Skeletal muscle cell (primary cell): ENCODE measurements around the gene ATF5.
"Not testable (repeated sequence)": the region's sequence is repeated elsewhere in the genome, so short reads cannot be mapped to it uniquely, and the experiment has no call there.

ENCODE experiments used
- DNase-seq: peaks from one replicate; pipeline ENCODE4 v3.0.0-alpha.2; 2010; ENCODE audit warnings: low read depth
- H3K4me3 ChIP-seq: 2 replicates; pipeline ENCODE4 v1.5.1; 2011; ENCODE audit warnings: low read depth, mild to moderate bottlenecking, control low read depth, low read length, moderate library complexity

The ATF5 gene

DNA sequence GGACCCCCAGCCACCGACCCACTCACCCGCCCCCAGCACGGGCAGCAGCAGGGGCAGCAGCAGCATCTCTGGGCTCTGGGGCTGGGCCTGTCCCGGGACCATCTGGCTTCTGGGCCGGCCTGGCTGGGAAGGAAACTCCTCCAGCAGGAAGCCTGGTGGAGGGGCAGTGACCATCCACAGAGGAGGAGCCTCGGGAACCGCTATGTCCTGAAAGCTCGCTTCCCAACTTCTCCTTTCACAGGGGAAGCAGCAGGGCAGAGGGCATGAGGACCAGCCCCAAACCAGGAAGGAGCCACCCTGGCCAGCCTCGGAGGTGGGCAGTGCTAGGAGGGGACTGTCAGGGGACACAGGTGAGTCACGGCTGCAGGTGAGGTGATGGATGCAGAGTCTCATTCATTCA is 32.0 kb downstream of the ATF5 start, which contains the start of gene SIGLEC11:
TSS of gene SIGLEC11 (minus strand) at position 193 of the 400 bp plus-strand sequence. CDS start at position 102, 91 bp downstream.
- not testable (repeated sequence) for H3K4me3 ChIP-seq

DNA sequence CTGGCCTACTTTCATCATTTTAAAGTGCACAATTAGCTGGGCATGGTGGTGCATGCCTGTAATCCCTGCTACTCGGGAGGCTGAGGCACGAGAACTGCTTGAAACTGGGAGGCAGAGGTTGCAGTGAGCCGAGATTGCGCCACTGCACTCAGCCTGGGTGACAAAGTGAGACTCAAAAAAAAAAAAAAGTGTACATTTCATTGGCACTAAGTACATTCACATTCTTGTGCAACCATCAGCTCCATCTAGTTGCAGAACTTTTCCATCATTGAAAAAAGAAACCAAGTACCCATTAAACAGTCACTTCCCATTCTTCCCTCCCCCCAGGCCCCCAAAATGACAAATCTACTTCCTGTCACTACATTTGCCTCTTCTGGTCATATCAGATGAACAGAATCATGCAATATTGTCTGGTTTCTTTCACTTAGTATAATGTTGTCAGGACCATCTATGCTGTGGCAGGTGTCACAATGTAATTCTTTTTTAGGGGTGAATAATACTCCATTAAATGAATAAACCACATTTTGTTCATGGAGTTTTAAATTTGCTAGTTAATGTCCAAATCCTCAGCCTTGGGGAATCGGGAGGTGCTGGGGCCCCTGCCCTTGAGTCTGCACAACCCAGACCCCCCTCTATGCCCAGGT is 39.4 kb downstream of the ATF5 start:
- no peak overlapping the region for H3K4me3 ChIP-seq
- DNase-seq: no peak

More for the DNA sequence above, 32.0 kb downstream of the ATF5 start, which contains the start of gene SIGLEC11:
- not testable (repeated sequence) for DNase-seq

DNA sequence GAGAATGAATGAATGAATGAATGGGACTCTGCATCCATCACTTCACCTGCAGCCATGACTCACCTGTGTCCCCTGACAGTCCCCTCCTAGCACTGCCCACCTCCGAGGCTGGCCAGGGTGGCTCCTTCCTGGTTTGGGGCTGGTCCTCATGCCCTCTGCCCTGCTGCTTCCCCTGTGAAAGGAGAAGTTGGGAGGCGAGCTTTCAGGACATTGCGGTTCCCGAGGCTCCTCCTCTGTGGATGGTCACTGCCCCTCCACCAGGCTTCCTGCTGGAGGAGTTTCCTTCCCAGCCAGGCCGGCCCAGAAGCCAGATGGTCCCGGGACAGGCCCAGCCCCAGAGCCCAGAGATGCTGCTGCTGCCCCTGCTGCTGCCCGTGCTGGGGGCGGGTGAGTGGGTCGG is 40.4 kb downstream of the ATF5 start:
- H3K4me3 ChIP-seq, DNase-seq: not testable (repeated sequence)

DNA sequence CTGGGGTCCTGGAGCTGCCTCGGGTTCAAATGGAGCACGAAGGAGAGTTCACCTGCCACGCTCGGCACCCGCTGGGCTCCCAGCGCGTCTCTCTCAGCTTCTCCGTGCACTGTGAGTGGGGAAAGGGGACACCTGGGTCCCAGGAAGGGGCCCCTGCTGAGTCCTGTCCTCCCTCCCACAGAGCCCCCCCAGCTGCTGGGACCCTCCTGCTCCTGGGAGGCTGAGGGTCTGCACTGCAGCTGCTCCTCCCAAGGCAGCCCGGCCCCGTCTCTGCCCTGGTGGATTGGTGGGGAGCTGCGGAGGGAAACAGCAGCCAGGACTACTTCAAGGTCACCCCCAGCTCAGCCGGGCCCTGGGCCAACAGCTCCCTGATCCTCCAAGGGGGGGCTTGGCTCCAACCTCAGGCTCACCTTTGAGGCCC is 43.0 kb downstream of the ATF5 start:
- no peak overlapping the region for H3K4me3 ChIP-seq
- DNase-seq: no peak

DNA sequence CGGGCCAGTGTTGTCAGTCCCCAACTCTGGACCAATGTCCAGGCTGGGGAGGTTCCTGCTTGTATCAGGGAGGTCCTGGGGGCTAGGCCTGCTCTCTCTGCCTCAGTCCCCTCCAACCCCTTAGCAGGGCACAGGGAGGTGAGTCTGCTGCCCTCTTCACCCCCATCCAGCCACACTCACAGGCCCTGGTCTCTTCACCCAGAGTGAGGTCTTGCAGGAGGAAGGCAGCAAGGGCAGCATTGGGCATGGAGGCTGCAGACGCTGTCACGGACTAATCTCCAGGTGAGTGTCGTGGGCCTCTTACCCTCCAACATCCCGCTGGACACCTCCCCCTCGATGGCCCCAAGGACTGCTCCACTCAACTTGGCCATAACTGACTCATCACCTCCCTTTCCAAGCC is 43.8 kb downstream of the ATF5 start:
- DNase-seq: no peak
- no peak overlapping the region for H3K4me3 ChIP-seq

DNA sequence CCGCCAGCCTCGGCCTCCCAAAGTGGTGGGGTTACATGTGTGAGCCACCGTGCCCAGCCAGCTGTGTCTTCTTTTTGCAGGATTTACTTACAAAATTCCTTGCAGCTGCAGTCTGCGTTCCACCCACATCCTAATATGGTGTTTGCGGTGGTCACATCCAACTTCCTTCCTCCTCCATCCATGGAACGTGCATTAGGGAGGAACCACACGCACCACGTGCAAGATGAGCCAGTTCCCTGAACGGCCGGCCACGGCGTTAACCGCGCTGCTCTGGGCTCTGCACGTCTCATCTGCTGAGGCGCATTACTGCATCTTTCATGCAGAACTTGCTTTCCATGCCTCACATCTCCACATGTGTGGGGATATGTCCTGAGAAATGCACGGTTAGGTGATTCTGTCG is 45.0 kb downstream of the ATF5 start:
- H3K4me3 ChIP-seq: no peak overlapping the region
- no peak for DNase-seq

DNA sequence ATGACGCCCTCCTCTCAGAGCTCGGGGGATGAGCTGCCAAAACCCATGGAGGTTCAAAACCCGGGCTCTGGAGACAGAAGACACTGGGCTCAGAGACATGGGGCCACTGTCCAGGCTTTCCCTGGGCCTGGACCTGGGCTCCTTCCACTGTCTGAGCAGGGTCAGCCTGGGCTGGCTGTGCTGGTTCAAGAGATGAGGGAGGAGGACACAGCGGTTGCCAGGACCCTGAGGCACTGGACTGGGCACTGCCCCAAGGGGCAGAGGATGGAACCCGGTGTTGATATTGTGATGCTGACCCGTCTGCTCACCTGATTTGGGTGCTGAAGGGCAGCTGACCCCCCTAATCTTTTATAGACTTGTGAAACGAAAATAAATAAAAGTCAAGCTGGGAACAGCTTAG is 46.0 kb downstream of the ATF5 start:
- DNase-seq: no peak
- no peak overlapping the region for H3K4me3 ChIP-seq

DNA sequence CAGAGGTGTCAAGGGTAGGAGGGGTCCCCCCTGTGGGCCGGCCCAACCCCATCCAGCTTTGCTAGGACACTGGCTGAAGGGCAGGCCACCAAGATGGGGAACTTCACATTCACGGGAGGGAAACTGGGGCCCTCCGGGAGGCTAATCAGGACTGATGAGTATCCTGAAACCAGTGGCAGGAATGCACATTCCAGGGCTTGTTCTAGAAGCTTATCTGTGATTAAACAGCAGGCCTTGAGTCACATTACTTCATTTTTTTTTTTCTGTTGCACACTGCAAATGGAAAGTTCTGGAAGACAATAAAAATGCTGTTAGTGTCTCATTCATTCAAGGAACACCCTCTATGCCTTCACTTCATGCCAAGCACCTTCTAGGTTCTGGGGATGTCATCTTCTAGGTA is 47.5 kb downstream of the ATF5 start:
- no peak overlapping the region for H3K4me3 ChIP-seq
- no peak for DNase-seq

DNA sequence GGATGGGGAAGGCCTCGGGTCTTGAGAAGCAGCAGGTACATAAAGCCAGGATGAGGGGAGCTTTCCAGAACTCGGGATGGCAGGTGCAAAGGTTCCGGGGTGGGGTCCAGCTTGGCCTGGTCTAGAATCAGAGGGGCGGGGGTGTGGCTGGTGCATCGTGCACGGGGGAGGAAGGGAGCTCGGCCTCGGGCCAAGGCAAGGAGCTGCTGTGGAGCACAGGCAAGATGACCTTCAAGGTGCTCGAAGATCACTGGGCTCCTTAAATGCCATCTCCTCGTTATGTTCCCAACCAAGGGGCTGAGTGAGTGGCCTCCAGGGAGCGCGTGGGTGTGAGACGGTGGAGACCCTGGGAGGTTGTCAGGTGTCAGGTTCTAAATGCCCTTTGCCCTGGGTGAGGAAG is 48.1 kb downstream of the ATF5 start:
- no peak overlapping the region for H3K4me3 ChIP-seq
- DNase-seq: no peak

DNA sequence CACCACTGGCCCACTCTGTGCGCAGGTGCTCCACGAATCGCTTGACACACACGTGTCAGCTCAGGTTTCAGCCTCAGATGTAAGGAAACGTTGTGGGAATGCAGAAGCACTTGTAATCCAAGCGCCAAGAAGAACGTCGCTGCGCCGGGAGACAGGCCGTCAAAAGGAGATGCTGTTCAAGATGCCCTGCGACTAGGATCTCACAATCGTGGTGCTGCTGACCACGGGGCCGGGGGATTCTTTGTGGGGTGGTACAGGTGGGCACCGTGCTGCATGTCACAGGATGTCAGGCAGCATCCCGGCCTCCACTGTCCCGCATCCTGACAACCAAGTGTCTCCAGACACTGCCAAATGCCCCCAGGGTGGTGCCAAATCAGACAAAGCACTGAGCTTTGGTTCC is 48.9 kb downstream of the ATF5 start:
- no peak for DNase-seq
- H3K4me3 ChIP-seq: no peak overlapping the region

DNA sequence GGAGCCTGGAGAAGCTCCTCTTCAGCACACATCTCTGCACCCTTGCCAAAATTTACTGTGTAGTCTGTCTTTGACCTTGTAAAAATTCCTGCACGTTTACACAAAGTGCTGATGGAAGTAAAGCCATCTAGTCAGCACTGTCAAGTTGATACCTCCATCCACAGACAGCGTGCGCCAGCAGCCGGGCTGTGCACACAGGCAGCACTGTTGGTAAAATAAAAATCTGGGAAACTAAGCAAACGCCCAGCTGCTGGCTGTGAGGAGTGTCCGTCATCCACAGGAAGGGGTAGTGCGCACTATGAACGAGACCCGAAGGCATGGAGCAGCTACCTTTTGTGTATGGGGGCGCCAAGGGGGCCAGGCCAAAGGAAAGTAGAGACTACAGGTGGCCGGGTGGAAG is 49.3 kb downstream of the ATF5 start:
- H3K4me3 ChIP-seq: no peak overlapping the region
- no peak for DNase-seq

DNA sequence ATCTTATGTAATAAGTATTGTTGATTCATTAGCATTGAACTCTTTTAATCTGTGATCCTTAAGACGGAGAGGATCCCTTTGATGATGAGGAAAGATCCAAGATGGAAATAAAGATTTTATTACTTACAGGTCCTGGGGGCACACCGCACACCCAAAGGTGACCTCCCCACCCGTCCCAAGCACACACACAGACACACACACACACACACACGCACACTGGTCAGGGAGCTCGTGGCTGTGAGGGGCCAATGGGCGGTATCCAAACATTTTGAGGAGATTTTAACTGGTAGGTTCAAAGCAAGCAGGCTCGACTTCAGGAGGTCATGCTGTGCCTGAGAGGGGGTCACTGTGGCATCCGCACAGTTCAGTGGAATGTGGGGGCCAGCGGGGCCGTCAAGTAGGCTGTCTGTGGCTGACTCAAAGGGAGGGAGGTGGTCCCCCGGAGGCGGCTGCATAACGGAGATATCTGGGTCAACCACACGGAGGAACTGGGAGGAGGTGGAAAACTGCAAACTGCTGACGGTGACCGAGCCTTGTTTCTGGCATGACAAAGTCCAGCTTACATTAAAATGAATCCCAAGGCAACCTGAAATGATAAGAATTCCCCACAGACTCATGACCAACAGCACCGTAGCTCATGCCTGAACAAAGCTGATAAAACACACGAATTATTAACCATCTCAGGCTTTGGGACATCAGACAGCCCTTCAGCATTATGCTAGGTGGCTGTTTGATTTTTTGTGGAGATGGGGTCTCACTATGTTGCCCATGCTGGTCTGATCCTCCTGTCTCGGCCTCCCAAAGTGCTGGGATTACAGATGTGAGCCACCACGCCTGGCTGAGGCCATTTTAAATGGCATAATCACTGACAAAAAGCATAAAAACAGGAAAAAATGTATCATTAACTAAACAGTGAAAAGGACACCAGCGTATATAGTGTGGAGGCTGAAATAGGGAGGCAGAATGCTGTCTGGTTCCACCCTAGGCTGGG is 52.9 kb downstream of the ATF5 start:
- no peak for DNase-seq
- H3K4me3 ChIP-seq: no peak overlapping the region
